Superior temporal gyrus (tissue), 1 donor: ENCODE measurements around the gene TRMT13.

ENCODE experiments used
- DNase-seq: peaks from one replicate; pipeline ENCODE4 v3.0.0-alpha.2; 2016; ENCODE audit errors: extremely low spot score

The TRMT13 gene, protein sequence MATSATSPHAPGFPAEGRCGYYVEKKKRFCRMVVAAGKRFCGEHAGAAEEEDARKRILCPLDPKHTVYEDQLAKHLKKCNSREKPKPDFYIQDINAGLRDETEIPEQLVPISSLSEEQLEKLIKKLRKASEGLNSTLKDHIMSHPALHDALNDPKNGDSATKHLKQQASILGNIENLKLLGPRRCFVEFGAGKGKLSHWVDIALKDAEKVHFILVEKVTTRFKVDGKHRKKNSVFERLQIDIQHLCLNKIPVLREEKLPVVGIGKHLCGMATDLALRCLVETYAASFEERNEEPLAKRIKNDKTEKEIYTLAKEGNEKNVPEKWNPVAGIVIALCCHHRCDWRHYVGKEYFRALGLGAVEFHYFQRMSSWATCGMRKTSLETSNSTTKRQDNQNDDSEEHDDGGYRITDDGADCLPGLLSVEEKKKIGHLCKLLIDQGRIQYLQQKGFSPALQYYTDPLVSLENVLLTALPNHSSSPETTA

DNA sequence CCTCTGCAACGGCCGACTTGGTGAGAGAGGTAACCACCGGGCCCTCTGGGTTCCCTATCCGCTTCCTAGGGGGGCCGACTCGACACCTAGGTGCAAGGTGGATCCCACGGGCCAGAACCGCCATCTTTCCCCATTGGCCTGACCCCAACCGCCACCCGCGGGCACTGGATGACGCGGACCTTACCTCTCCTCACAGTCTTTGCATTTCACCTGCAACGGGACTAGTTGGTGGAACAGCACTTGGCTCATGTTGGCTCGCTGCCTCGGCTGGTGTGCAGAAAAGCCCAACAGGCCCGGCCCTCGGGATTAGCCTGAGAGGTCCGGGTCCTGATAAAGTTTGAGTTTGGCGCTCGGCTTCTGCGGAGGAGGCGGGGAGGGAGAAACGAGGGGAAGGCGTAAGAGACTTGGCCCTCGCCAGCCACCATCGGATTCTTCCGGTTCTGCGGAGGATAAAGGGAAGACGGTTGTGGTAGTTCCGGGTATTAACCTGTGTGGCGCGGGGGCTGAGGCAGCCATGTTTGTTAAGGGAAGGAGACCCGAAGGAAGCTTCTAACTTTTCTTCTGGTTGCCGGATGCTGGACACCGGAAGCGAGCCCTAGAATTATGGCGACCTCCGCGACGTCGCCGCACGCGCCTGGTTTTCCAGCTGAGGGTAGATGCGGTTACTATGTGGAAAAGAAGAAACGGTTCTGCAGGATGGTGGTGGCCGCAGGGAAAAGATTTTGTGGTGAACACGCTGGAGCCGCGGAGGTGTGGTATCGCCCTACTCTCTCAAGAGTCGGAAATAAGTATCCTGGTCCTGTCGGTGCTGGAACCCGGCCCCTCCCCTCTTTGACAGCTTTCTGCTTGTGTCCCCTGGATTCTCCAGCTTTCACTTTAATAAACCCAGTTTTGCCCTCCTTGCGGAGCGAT lies at the start of gene TRMT13, which contains the start of gene SASS6:
Gene TRMT13 (plus strand): TSS at position 598 of the 912 bp plus-strand sequence. CDS start 6 bp downstream, at position 604.
Gene SASS6 (minus strand): TSS at position 365 of the 912 bp plus-strand sequence. CDS start 116 bp downstream, at position 249.
- DNase-seq, result peak; percentile 99

DNA sequence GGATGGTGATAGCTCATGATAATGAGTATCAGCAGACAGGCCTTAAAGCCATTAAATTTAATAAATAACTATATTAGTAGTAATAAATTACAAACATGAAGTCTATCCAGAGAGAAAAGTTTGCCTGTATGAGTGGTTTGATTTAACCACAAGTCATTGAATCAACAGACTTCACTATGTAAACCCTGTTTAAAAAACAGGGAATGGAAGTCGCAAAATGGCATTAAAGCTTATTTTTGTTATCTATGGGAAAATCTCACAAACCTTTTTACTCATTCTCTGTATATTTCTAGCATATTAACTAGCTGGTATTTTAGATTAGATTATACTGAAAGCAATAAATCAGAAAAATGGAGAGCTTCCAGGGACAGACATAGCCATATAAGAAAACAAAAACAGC lies 45.6 kb upstream of the TRMT13 start:
- DNase-seq, result no peak

DNA sequence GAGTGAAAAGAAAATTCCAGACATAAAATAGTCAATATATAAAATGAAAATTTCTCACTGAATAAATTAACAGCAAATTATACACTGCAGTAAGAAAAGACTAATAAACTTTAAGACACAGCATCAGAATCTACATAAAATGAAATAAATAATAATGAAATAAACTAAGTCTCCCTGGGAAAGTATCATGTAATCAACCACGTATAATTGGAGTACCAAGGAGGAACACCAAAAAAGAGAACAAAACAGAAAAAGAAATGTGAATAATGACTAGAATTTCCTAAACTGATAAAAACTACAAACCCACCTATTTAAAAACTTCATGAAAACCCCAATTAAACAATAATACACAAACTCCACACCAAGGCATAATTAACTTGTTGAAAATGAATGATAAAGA lies 43.9 kb upstream of the TRMT13 start:
- no peak for DNase-seq

DNA sequence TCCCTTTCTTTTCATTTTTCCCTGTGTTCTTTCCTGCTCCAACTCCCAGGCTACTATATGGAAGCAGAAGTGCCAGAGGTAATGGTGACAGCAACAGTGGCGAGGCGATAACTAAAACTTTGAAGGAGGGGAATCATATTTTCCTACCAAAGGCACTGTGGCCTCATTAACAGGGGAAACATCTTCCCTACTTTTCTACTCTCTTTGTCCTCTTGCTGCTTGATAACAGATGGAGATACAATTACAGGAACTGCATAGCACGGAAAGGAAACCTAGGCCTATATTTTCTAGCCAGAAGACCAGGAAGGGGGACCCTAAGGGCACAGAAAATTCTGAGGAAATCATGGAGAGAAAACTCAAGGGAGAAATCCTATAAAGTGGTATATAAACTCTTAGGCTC lies 42.5 kb upstream of the TRMT13 start:
- no peak for DNase-seq

DNA sequence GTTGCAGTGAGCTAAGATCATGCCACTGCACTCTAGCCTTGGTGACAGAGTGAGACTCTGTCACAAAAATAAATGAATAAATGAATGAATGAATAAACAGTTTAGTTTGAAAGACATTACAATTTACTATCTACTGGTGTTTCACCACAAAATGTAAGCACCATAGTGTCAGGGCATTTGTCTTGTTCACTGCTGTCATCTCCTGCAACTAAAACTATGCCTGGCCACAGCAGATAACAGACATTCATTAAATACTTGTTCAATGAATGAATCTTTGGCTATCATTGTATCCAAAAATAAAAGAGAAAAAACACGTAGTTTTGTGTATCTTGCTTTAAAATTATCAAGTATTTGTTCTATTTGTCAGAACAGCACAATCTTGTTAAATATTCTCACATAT lies 32.8 kb upstream of the TRMT13 start:
- DNase-seq, result no peak

DNA sequence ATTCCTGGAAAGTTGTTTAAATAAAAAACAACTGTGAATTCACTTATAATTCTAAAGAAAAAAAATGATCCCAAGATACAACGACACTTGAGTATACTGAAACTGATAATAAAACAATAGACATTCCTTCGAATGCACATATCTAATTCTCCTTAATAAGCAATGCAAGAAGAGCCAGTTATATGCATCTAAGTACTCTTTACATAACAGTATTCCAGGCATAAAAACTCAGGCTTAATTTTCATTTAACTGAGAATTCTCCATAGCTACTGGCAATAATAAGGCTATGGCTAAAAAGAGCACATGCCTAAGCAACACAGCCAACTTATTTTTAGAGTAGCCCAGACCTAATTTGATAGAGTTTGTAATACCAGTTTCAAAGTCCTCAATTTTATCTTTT lies 31.4 kb upstream of the TRMT13 start:
- no peak for DNase-seq

DNA sequence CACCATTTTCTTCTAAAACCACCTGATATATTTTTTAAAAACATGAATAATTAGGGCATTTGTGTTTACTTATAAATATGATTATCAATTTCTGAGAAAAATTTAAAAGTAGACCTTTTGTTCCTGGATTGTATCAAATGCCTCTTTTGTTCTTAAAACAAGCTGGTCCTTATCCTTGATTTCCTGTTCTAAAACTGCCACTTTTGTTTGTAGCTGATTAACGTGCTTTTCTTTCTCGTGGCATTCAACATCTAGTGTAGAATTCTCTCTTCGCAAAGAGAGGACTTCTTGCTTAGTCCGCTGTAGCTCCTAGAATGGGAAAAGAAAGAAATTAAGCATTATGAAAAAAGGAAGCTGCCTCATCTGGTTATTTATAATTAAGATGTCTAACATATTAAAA lies 25.3 kb upstream of the TRMT13 start:
- DNase-seq, result no peak

DNA sequence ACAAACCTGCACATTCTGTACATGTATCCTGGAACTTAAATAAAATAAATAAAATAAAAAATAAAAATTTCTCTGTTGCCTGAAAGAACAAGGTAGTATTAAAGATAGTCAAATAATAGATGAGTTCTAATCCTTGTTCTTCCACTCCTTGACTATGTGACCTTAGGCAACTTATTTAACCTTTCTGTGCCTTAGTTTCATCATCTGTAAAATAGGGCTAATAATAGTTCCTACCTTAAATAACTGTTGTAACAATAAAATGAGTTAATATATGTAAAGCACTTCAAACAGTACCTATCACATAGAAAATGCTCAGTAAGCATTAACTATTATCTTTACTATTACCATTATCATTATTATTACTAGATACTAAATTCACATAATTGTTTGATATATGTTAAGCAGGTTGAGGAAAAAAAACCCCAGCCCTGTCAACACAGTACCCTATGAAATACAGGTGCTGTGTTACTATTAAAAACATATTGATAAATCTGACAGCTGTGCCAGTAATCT lies 23.4 kb upstream of the TRMT13 start:
- DNase-seq, result no peak

DNA sequence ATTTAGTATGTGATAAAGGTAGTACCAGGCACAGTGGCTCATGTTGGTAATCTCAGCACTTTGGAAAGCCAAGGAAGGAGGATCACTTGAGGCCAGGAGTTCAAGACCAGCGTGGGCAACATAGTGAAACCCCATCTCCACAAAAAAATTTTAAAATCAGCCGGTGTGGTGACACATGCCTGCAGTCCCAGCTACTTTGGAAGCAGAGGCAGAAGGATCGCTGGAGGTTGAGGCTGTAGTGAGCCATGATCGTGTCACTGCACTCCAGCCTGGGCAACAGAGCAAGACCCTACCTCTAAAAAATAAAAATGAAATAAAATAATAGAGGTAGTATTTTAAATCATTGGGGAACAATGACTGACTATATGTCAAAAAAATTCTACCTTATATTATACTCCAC lies 17.4 kb upstream of the TRMT13 start:
- no peak for DNase-seq

DNA sequence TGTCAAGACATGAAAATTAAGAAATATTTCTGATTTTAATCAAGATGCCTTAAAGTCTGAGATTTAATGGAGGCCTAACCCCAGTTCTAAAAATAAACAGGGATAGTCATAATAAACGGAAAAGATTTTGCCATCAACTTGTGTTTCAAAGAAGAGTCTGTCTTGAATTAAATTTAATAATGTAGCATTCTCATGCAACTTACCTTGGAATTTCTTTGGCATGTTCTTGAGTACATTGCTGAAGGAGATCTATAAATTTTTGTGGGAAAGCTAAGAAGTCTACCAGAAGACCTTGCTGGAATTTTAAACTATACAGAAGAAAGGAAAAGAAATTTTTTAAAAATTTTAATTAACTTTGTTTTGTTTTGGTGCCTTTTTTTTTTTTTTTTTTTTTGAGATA lies 10.8 kb upstream of the TRMT13 start:
- DNase-seq, result no peak

DNA sequence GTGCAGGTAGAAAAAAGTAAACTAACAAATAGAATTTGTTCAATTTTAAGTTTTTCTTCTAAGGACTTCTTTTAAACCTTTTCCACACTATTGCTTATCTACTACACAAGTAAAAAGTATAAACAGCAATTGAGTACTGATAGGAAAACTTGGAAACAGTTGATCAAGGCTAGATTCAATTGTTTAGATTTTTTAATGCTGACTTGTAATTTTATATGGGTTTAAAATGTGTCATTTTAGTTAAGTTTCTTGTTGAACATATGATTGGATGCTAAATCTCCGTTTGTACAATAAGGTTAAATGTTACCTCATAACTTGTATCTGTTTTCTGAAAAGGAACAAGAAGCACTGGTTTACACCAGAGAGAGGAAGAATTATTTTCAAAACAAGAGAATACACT lies 5.7 kb upstream of the TRMT13 start:
- DNase-seq, result no peak

DNA sequence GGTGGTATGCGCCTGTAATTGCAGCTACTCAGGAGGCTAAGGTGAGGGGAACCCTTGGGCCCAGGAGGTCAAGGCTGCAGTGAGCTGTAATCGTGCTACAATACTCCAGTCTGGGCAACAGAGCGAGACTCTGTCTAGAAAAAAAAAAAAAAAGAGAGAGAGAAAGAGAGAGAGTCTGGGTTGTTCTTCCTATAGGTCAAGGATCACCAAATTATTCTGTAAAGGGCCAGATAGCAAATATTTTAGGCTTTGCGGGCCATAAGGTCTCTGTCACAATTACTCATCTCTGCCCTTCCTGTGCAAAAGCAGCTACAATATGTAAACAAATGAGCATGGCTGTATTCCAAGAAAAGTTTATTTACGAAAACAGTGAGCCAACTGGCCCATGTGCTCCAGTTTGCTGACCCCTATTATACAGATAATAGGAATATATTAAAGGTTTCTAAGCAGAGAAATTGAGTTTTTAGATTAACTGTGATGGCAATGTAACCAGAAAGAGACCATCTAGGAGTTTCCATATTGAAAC lies 2.3 kb upstream of the TRMT13 start:
- DNase-seq, result no peak

DNA sequence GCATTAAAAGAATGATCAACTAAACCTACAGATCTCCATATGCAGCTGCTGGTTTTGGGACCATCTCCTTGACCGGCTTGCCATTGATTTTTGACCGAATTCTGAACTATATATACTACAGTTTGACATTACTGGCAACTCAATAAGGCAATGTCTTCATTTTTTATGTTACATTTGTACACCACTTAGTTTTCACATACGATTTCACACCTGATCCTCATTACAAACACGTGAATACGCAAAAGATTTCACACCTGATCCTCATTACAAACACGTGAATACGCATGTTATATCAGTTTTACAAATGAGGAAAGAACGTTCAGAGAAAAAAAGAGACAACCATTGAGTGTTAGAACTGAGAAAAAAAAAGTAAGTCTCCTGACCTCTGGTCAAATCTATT lies 1.3 kb upstream of the TRMT13 start:
- no peak for DNase-seq

DNA sequence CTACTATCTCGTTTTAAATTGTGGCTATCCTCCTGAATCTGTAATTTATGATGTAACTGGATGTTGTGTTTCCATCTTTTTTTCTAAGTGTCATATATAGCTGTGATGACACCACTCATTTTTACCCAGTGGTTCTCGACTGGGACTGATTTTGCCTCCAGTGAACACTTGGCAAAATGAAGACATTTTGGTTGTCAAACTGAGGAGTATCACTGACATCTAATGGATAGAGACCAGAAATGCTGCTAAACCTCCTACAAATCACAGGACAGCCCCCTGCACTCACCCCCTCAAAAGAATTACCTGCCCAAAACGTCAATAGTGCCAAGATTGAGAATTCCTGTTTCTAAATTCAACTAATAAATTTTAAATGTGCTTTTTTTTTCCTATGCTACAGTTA lies 1.9 kb downstream of the TRMT13 start:
- no peak for DNase-seq

DNA sequence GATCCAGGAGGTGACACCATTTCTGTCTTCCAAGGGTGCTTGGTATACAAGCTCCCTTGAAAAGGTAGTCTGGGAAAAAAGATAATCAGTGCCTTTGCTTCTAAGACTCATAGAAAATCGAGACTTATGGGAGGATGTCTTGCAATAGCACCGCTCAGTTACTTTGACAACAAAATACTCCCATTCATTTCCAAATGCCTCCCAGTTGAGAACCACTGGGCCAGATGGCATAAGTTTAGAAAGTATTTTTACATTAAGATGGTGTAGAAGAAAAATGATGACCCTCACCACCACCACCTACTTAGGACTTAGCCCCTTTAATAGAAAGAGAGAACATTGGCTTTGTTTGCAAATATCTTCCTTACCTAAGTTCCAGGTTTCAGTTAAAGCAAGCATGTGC lies 4.6 kb downstream of the TRMT13 start:
- no peak for DNase-seq

DNA sequence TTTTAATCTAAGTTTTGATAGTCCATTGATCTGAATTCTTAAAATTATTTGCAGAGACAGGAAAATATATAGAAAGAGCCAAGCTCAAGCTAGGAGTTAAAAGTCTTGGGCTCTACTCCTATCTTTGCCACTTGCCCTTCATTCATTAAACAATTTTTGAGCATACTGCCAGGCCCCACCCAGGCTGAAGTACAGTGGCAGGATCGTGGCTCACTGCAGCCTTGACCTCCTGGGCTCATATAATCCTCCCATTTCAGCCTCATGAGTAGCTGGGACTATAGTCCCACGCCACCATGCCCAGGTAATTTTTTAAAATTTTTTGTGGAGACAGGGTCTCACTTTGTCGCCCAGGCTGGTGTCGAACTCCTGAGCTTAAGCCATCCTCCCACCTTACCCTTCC lies 8.2 kb downstream of the TRMT13 start:
- no peak for DNase-seq

DNA sequence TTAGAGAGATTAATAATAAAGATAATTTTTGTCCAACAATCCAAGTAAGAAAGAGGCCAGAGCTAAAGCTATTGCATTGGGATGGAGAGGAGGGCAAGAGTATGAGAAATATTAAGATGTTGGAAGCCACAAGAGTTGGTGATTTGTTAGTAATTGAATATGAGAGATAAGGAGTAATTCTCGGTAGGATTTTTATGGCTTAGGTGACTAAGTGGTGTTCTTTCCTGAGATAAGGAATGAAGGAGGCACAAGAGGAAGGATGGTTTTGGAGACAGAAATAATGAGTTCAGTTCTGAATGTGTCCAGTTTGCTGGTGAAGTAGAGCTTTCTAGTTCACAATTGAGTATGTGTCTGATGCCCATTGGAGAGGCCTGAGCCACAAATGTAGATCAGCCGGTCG lies 9.4 kb downstream of the TRMT13 start:
- DNase-seq, result no peak

DNA sequence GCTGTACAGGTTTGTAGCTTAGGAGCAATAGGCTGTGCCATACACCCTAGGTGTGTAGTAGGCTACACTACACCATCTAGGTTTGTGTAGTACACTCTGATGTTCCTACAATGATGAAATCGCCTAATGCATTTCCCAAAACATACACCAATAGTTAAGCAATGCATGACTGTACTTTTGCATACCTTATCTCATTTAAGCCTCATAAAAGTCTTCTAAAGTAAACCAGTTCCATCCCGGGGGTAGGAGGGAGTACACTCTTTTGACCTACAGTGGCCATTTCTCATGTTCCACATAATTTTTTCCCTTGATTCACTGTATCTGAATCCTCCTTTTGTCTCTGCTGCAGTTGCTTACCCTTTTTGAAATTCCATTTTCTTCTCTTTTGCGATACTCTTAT lies 12.2 kb downstream of the TRMT13 start:
- DNase-seq, result no peak

DNA sequence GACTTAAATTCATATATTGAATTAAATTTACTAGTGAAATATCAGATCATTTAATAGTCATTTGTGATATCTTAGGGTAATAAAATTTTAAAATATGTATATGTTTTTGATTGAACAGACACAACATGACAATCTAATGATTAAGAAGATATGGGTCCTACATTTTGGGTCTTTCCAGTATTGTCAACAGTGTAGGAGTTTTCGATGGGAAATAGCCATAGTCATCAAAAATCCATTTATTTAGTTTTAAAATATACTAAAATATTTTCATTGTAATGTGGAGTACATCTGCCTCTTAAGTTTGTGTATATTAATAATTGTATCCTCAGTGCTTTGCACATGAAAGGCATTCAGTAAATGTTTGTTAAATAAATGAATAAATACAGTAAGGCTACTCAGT lies 14.0 kb downstream of the TRMT13 start:
- DNase-seq, result no peak

DNA sequence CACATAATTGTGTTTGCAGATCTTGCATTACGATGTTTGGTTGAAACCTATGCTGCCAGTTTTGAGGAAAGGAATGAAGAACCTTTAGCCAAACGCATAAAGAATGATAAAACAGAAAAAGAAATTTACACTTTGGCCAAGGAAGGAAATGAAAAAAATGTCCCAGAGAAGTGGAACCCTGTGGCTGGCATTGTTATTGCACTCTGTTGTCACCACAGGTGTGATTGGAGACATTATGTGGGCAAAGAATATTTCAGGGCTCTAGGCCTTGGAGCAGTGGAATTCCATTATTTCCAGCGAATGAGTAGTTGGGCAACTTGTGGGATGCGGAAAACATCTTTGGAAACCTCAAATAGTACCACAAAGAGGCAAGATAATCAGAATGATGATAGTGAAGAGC lies 14.9 kb downstream of the TRMT13 start:
- no peak for DNase-seq

DNA sequence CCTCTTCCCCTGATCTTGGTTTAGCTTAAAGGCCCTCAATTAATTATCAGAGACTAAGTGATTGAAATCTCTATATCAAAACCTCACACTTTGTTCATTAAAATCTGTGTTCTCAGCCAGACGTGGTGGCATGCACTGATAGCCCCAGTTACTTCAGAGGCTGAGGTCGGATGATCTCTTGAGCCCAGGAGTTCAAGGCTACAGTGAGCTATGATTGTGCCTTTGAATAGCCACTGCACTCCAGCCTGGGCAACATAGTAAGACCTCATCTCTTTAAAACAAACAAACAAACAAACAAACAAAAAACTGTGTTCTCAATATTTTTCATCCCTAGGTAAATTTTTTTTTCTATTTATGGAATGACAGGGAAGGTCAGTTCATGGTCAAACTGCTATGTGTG lies 18.7 kb downstream of the TRMT13 start:
- no peak for DNase-seq

DNA sequence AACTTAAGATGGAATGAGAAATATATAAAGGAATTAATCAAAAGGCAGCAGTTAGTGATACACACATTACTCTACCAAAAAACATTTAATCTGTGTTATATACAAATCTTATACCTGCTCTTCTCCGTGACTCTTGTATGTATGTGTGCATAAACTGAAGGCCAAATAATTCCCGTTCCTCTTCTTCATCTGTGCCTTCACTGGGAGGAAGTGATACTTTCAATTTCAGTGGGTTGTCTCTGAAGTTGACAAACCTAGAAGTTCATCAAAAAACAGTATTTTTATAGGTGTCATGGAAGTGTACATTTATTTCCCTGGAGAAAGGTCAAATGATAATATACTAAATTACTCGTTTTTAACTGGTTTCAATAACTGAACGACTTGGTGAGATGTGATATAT lies 19.3 kb downstream of the TRMT13 start:
- DNase-seq, result no peak
